ENCODE measurements around the gene ARHGAP31. TPM values are rescaled to one million over a fixed set of nuclear protein-coding genes. Genes with fewer than 3 reads are reported as not detected.

ARHGAP31 gene
- total and polyA plus RNA-seq, 2 experiments from 2014 or later = 8.1 to 15.3 TPM

DNA sequence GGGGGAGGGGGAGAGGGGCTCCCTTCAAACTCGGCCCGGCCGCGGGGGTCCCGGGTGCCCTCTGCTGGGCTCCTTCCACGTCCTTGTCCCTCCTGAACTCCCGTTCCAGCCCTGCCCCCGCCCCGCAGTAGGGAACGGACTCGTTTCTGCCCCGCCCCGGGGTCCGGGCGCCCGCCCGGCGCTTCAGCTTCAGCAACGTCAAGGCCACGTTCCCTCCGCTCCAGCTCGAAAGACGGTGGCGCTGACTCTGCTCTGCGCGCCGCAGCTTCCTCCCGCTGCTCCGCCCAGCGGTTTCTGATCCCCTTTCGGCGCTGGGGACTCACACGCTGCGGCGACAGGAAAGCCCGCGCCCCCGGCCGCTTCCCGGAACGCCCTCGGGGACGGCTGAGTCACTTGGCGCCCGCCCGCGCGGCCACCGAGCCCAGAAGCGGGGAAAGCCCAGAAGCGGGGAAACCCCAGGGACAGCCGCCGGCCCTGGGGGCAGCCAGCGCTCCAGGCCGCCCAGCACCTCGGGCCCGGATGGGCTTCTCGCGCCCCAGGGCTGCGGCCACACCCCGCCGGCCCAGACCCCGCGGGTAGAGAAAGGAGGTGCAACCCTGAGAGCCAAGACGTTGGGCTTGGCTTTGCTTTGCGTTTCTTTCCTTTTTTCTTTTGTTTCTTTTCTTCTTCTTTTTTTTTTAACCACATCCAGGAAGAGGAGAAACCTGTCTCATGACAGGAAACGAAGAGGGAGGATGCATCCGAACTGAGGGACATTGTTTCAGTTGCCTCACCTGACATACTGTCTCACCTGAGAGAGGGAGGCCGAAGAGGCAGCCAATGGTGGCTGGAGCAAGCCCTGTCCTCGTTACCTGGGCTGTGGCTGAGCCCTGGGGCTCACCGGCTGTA is 28.9 kb downstream of the ARHGAP31 start:
- no peaks in the 10 kb centered on the region for H3K36me3 ChIP-seq (ENCODE audit: low read depth)
- peak overlapping the region; percentile 70 for H3K4me3 ChIP-seq
- no peaks in the 10 kb centered on the region for H4K20me1 ChIP-seq (ENCODE audit: insufficient read depth)
- H3K9me3 ChIP-seq (ENCODE audit: low read depth) = no peaks in the 10 kb centered on the region
- no peaks in the 10 kb centered on the region for H3K9me2 ChIP-seq (ENCODE audit: insufficient read depth)
- no peak for TF ChIP-seq EZH2 (IDR thresholded peaks at IDR 0.05; ENCODE audit: insufficient read depth, poor library complexity, severe bottlenecking)
- TF ChIP-seq EZH2phosphoT487 (IDR thresholded peaks at IDR 0.05; ENCODE audit: insufficient read depth, low read depth) = no peak
- peak overlapping the region; percentile 83 for H3K27ac ChIP-seq
- H2AFZ ChIP-seq = peak overlapping the region; percentile 66
- H3K27me3 ChIP-seq (replicated peaks; ENCODE audit: insufficient read depth) = no peaks in the 10 kb centered on the region
- H3F3A ChIP-seq (ENCODE audit: insufficient read depth) = peaks cover 9% of the 10 kb centered on the region; the same call in 1 of the 2 replicates
- peaks cover 21% of the 10 kb centered on the region for H3K4me1 ChIP-seq (ENCODE audit: insufficient read depth)
- peak overlapping the region; percentile 91 for H3K9ac ChIP-seq
- peaks cover 74% of the 10 kb centered on the region for H3K79me2 ChIP-seq (ENCODE audit: insufficient read depth)
- in situ Hi-C loops (cut with MboI) = no loop called here
- 4 to 6% methylated on average over 57 to 71 of the region's 71 CpGs for WGBS, 2 experiments (ENCODE audit: low coverage in 1 of 2, low lambda C conversion rate in 2 of 2, missing lambda C conversion rate in 2 of 2)
- DNase-seq = peak; percentile 91
- H3K4me2 ChIP-seq (ENCODE audit: unreplicated experiment) = peak overlapping the region; percentile 84

DNA sequence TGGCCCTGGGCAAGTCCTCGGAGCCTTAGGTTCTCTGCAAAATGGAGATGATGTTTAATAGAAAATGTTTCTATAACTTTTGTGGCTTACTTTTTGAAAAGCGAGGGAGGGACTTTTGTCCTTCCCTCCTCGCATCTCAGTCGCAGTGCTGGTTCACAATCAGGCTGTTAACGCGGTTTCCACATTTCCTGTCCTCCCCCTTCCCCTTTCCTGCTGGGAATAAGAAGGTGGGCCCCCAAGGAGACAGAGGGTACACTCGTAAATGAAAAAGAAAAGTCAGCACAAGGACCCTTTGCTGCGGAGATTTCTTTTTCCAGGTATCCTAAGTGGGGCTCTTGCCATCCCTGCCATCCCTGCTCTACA is 29.5 kb downstream of the ARHGAP31 start:
- Histone ChIP-seq H3K79me2 (ENCODE audit: insufficient read depth) (peaks cover 74% of the 10 kb centered on the region), H4K20me1 (ENCODE audit: insufficient read depth) (no peaks in the 10 kb centered on the region), H3K4me2 (ENCODE audit: unreplicated experiment) (peak overlapping the region; percentile 84), H3F3A (ENCODE audit: insufficient read depth) (peaks cover 9% of the 10 kb centered on the region; the same call in 1 of the 2 replicates), H3K27ac (peak overlapping the region; percentile 83), H3K4me1 (ENCODE audit: insufficient read depth) (peaks cover 18% of the 10 kb centered on the region), H3K27me3 (replicated peaks; ENCODE audit: insufficient read depth) (no peaks in the 10 kb centered on the region), H3K9me2 (ENCODE audit: insufficient read depth) (no peaks in the 10 kb centered on the region), H3K4me3 (peak overlapping the region; percentile 70), H2AFZ (peak overlapping the region; percentile 66), H3K36me3 (ENCODE audit: low read depth) (no peaks in the 10 kb centered on the region), H3K9me3 (ENCODE audit: low read depth) (no peaks in the 10 kb centered on the region), H3K9ac (peak overlapping the region; percentile 91)
- in situ Hi-C loops (cut with MboI) = no loop called here
- 92 to 94% methylated on average over 8 of the region's 8 CpGs for WGBS, 2 experiments (ENCODE audit: low coverage in 1 of 2, low lambda C conversion rate in 2 of 2, missing lambda C conversion rate in 2 of 2)
- TF ChIP-seq EZH2 (IDR thresholded peaks at IDR 0.05; ENCODE audit: insufficient read depth, poor library complexity, severe bottlenecking) (no peak), EZH2phosphoT487 (IDR thresholded peaks at IDR 0.05; ENCODE audit: insufficient read depth, low read depth) (no peak)
- no peak for DNase-seq

DNA sequence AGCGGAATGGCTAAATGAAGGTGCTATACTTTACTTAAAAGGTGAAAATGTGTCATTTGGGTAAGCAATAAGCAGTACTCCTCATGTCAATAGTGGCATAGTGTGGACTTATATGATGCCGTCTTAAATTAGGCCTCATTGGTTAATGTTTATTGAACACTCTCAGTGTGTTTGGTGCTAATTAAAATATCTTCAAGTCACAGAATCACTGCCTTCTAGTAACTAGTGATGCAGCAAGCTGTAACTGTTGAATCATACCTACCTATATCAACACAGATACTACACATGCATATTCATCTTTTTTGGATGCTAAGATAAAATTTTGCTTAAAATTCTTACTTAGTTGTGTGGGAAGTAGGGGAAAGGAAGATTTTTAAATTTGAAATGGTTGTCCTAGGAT is 30.7 kb downstream of the ARHGAP31 start:
- WGBS, 2 experiments (ENCODE audit: low coverage in 1 of 2, low lambda C conversion rate in 2 of 2, missing lambda C conversion rate in 2 of 2) = 51 to 58% methylated on average over 2 of the region's 2 CpGs
- Histone ChIP-seq H3K27me3 (replicated peaks; ENCODE audit: insufficient read depth) (no peaks in the 10 kb centered on the region), H3K27ac (no peak overlapping the region), H3K9me2 (ENCODE audit: insufficient read depth) (no peaks in the 10 kb centered on the region), H4K20me1 (ENCODE audit: insufficient read depth) (no peaks in the 10 kb centered on the region), H3K9me3 (ENCODE audit: low read depth) (no peaks in the 10 kb centered on the region), H3K4me3 (no peak overlapping the region), H3K36me3 (ENCODE audit: low read depth) (no peaks in the 10 kb centered on the region), H3K4me1 (ENCODE audit: insufficient read depth) (peaks cover 10% of the 10 kb centered on the region), H3K9ac (no peak overlapping the region), H3F3A (ENCODE audit: insufficient read depth) (peaks cover 9% of the 10 kb centered on the region; the same call in 1 of the 2 replicates), H3K79me2 (ENCODE audit: insufficient read depth) (peaks cover 74% of the 10 kb centered on the region), H3K4me2 (ENCODE audit: unreplicated experiment) (no peak overlapping the region), H2AFZ (no peak overlapping the region)
- in situ Hi-C loops (cut with MboI) = no loop called here
- TF ChIP-seq EZH2 (IDR thresholded peaks at IDR 0.05; ENCODE audit: insufficient read depth, poor library complexity, severe bottlenecking) (no peak), EZH2phosphoT487 (IDR thresholded peaks at IDR 0.05; ENCODE audit: insufficient read depth, low read depth) (no peak)
- no peak for DNase-seq

DNA sequence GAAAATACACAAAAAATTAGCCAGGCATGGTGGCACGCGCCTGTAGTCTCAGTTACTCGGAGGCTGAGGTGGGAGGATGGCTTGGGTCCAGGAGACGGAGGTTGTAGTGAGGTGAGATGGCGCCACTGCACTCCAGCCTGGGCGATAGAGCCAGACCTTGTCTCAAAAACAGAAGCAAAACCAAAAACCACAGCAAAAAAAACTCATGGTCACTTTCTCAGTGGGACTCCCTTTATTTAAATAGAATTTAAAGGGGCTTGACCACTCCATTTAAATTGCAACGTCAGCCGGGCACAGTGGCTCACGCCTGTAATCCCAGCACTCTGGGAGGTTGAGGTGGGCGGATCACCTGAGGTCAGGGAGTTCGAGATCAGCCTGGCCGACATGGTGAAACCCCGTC is 32.8 kb downstream of the ARHGAP31 start:
- Histone ChIP-seq H4K20me1 (ENCODE audit: insufficient read depth) (no peaks in the 10 kb centered on the region), H3K4me2 (ENCODE audit: unreplicated experiment) (no peak overlapping the region), H3K9me3 (ENCODE audit: low read depth) (no peaks in the 10 kb centered on the region), H2AFZ (no peak overlapping the region), H3K9me2 (ENCODE audit: insufficient read depth) (no peaks in the 10 kb centered on the region), H3F3A (ENCODE audit: insufficient read depth) (peaks cover 4% of the 10 kb centered on the region), H3K79me2 (ENCODE audit: insufficient read depth) (peaks cover 67% of the 10 kb centered on the region), H3K27ac (no peak overlapping the region), H3K9ac (no peak overlapping the region), H3K36me3 (ENCODE audit: low read depth) (no peaks in the 10 kb centered on the region), H3K4me3 (no peak overlapping the region), H3K4me1 (ENCODE audit: insufficient read depth) (peaks cover 12% of the 10 kb centered on the region), H3K27me3 (replicated peaks; ENCODE audit: insufficient read depth) (no peaks in the 10 kb centered on the region)
- DNase-seq = no peak
- WGBS, 2 experiments (ENCODE audit: low coverage in 1 of 2, low lambda C conversion rate in 2 of 2, missing lambda C conversion rate in 2 of 2) = 95 to 96% methylated on average over 13 of the region's 13 CpGs
- in situ Hi-C loops (cut with MboI) = no loop called here
- TF ChIP-seq EZH2phosphoT487 (IDR thresholded peaks at IDR 0.05; ENCODE audit: insufficient read depth, low read depth) (no peak), EZH2 (IDR thresholded peaks at IDR 0.05; ENCODE audit: insufficient read depth, poor library complexity, severe bottlenecking) (no peak)

Measured in GM23248 (cell line).